ENCODE measurements around the gene LMF1. TPM values are rescaled to one million over a fixed set of nuclear protein-coding genes. Genes with fewer than 3 reads are reported as not detected.

The LMF1 gene
- total RNA-seq, 4 donors from 2014 or later = 14.9 to 33.7 (median 27.1) TPM

- no peak for ATAC-seq (ENCODE audit: low FRiP score)
- no peak for TF ChIP-seq CTCF (IDR thresholded peaks at IDR 0.05)
- no peak for DNase-seq (ENCODE audit: low spot score)
Measured at GRCh38 chr16:804193-805048, 166.4 kb downstream of the LMF1 start.

GRCh38 chr16:803754-804080 is 167.1 kb downstream of the LMF1 start:
- DNase-seq (ENCODE audit: low spot score) (no peak), ATAC-seq (ENCODE audit: low FRiP score) (no peak)
- no peak for TF ChIP-seq CTCF (IDR thresholded peaks at IDR 0.05)

Other genes with a start within 250 kb of the LMF1 start
- 10 to 100 TPM; 21.9 to 45.4 (median 36.2) TPM for gene ANTKMT, start 249.8 kb downstream of the LMF1 start, total RNA-seq
- gene CCDC78, start 244.5 kb downstream of the LMF1 start, total RNA-seq = 1 to 10 TPM in 2 of 4 donors, under 1 TPM in 2; 0.72 to 2.4 (median 1.5) TPM
- 1 to 10 TPM in 3 of 4 donors, under 1 TPM in 1; 0.79 to 7.3 (median 4.6) TPM for gene HAGHL, start 243.9 kb downstream of the LMF1 start, total RNA-seq
- 10 to 100 TPM; 17.6 to 26.8 (median 22.1) TPM for gene CIAO3, start 230.0 kb downstream of the LMF1 start, total RNA-seq
- gene MSLN, start 210.2 kb downstream of the LMF1 start, total RNA-seq = 100 to 1,000 TPM in 2 of 4 donors, 10 to 100 TPM in 1, 1 to 10 TPM in 1; 1.1 to 355 (median 129) TPM
- 10 to 100 TPM in 3 of 4 donors, 1 to 10 TPM in 1; 9.6 to 20.9 (median 13.7) TPM for gene RPUSD1, start 182.6 kb downstream of the LMF1 start, total RNA-seq
- 10 to 100 TPM in 1 of 4 donors, 1 to 10 TPM in 3; 2.8 to 10.7 (median 4.6) TPM for gene CHTF18, start 182.4 kb downstream of the LMF1 start, total RNA-seq
- gene GNG13, start 170.2 kb downstream of the LMF1 start, total RNA-seq = not detected
- gene SOX8, start 10.8 kb upstream of the LMF1 start, total RNA-seq = 1 to 10 TPM in 3 of 4 donors, under 1 TPM in 1; 0.19 to 2.9 (median 1.2) TPM
- under 1 TPM in 1 of 4 donors, not detected in 3; 0.37 TPM for gene SSTR5, start 101.8 kb upstream of the LMF1 start, total RNA-seq
- gene C1QTNF8, start 125.3 kb upstream of the LMF1 start, total RNA-seq = not detected
- 10 to 100 TPM in 2 of 4 donors, 1 to 10 TPM in 2; 1.8 to 13.6 (median 10.2) TPM for gene CACNA1H, start 182.1 kb upstream of the LMF1 start, total RNA-seq